ENCODE measurements around the gene TGIF2.

TGIF2 gene

DNA sequence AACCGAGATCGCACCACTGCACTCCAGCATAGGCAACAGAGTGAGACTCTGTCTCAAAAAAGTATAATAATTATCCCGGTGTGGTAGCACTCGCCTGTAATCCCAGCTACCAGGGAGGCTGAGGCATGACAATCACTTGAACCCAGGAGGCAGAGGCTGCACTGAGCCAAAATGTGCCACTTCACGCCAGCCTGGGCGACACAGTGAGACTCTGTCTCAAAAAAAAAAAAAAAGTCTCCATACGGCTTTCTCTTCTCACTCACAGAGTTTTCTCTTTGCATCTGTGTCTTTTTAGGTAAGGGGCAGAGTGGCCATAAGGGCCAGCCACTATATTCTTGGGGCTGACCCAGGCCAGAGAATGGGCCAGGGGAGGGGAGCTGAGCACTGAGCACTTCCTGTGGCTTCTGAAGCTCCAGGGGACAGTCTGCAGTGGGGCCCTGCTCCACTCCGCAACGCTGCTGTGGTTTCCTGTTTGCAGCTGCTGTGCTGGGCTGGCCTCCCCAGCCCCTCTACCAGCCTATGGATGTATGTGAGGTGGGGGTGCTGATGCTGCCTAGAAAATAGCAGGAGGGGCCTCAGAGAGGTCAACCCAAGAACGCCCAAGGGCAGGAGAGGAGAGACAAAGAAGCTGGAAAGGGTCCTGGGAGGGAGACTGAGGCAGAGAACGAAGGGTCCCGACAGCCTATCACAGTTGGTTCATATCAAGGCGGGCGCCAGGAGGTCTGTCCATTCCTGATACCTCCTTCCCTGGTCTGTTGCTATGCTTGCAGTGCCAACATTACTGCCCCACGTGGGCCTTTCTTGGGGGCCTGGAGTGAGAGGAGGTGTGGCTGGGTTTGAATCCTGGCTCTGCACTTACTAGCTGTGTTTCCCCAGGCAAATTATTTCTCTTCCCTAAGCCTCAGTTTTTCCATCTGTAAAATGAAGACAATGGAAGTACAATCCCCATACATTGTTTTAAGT, 56.6 kb downstream of the TGIF2 start:
- TF ChIP-seq EZH2phosphoT487 (IDR thresholded peaks at IDR 0.05; ENCODE audit: low read depth): no peak
- H3K4me1 ChIP-seq (ENCODE audit: low read length): no peaks in the 10 kb centered on the region
- no peak overlapping the region for H3K9ac ChIP-seq (ENCODE audit: low read length)
- no peaks in the 10 kb centered on the region for H3K27me3 ChIP-seq (ENCODE audit: low read depth, low read length)
- H3K27ac ChIP-seq (ENCODE audit: low read length): no peak overlapping the region
- no peaks in the 10 kb centered on the region for H4K20me1 ChIP-seq (ENCODE audit: insufficient read depth, low read length)
- no peak overlapping the region for H3K4me2 ChIP-seq (ENCODE audit: low read length)
- no peaks in the 10 kb centered on the region for H3K79me2 ChIP-seq (ENCODE audit: low read length)
- H3K9me3 ChIP-seq (ENCODE audit: insufficient read depth, low read length): no peaks in the 10 kb centered on the region
- H3K4me3 ChIP-seq (ENCODE audit: low read length): no peak overlapping the region
- no peak overlapping the region for H2AFZ ChIP-seq (ENCODE audit: low read depth, low read length)
- H3K36me3 ChIP-seq (replicated peaks; ENCODE audit: low read depth, low read length): no peaks in the 10 kb centered on the region

DNA sequence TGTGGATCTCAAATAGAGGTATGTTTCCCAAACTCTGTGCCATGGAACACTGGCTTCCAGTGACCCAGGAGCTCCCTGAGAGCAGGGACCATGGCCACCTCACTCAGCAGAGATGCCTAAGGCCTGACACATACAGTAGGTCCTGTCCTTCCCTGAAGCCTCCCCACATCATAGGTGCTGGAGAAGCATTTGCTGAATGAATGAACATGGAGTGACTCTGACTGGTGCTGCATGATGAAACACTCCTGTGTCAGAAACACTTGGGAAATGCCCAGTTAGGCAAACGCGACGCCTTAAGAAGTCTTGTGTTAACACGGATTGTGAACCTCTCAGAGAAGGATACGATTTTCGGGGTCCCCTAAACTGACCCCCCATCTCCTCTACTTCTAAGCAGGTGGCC, 58.2 kb downstream of the TGIF2 start:
- H3K9ac ChIP-seq (ENCODE audit: low read length): no peak overlapping the region
- no peak overlapping the region for H2AFZ ChIP-seq (ENCODE audit: low read depth, low read length)
- no peaks in the 10 kb centered on the region for H3K36me3 ChIP-seq (replicated peaks; ENCODE audit: low read depth, low read length)
- H3K4me3 ChIP-seq (ENCODE audit: low read length): no peak overlapping the region
- no peak overlapping the region for H3K27ac ChIP-seq (ENCODE audit: low read length)
- no peaks in the 10 kb centered on the region for H3K79me2 ChIP-seq (ENCODE audit: low read length)
- H3K4me1 ChIP-seq (ENCODE audit: low read length): no peaks in the 10 kb centered on the region
- no peaks in the 10 kb centered on the region for H4K20me1 ChIP-seq (ENCODE audit: insufficient read depth, low read length)
- no peaks in the 10 kb centered on the region for H3K27me3 ChIP-seq (ENCODE audit: low read depth, low read length)
- TF ChIP-seq, protein P1, sequence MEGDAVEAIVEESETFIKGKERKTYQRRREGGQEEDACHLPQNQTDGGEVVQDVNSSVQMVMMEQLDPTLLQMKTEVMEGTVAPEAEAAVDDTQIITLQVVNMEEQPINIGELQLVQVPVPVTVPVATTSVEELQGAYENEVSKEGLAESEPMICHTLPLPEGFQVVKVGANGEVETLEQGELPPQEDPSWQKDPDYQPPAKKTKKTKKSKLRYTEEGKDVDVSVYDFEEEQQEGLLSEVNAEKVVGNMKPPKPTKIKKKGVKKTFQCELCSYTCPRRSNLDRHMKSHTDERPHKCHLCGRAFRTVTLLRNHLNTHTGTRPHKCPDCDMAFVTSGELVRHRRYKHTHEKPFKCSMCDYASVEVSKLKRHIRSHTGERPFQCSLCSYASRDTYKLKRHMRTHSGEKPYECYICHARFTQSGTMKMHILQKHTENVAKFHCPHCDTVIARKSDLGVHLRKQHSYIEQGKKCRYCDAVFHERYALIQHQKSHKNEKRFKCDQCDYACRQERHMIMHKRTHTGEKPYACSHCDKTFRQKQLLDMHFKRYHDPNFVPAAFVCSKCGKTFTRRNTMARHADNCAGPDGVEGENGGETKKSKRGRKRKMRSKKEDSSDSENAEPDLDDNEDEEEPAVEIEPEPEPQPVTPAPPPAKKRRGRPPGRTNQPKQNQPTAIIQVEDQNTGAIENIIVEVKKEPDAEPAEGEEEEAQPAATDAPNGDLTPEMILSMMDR (IDR thresholded peaks at IDR 0.05; ENCODE audit: low read depth, low read length): no peak
- TF ChIP-seq EZH2phosphoT487 (IDR thresholded peaks at IDR 0.05; ENCODE audit: low read depth): no peak
- H3K4me2 ChIP-seq (ENCODE audit: low read length): no peak overlapping the region
- no peaks in the 10 kb centered on the region for H3K9me3 ChIP-seq (ENCODE audit: insufficient read depth, low read length)

DNA sequence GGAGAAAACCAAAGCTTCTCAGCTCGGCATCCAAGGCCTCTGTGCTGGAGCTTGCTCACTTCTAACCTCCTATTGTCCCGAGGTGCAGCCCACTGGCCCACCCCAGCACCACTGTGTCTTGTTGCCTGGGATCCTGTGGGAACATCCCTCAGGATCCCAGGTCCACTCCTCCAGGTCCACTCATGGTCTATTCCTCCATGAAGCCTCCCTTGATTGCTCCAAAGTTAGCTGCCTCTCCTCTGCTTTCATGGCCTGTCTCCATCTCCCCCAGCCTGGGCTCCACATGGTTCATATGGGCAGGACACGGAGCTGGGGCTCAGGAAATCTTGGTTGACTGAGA, 58.7 kb downstream of the TGIF2 start:
- Histone ChIP-seq H3K4me1 (ENCODE audit: low read length) (no peaks in the 10 kb centered on the region), H3K79me2 (ENCODE audit: low read length) (no peaks in the 10 kb centered on the region), H2AFZ (ENCODE audit: low read depth, low read length) (no peak overlapping the region), H3K4me3 (ENCODE audit: low read length) (no peak overlapping the region), H3K9ac (ENCODE audit: low read length) (no peak overlapping the region), H3K4me2 (ENCODE audit: low read length) (no peak overlapping the region), H4K20me1 (ENCODE audit: insufficient read depth, low read length) (no peaks in the 10 kb centered on the region), H3K27me3 (ENCODE audit: low read depth, low read length) (no peaks in the 10 kb centered on the region), H3K9me3 (ENCODE audit: insufficient read depth, low read length) (no peaks in the 10 kb centered on the region), H3K27ac (ENCODE audit: low read length) (no peak overlapping the region), H3K36me3 (replicated peaks; ENCODE audit: low read depth, low read length) (no peaks in the 10 kb centered on the region)
- TF ChIP-seq, protein P1 (IDR thresholded peaks at IDR 0.05; ENCODE audit: low read depth, low read length): no peak
- TF ChIP-seq EZH2phosphoT487 (IDR thresholded peaks at IDR 0.05; ENCODE audit: low read depth): no peak

DNA sequence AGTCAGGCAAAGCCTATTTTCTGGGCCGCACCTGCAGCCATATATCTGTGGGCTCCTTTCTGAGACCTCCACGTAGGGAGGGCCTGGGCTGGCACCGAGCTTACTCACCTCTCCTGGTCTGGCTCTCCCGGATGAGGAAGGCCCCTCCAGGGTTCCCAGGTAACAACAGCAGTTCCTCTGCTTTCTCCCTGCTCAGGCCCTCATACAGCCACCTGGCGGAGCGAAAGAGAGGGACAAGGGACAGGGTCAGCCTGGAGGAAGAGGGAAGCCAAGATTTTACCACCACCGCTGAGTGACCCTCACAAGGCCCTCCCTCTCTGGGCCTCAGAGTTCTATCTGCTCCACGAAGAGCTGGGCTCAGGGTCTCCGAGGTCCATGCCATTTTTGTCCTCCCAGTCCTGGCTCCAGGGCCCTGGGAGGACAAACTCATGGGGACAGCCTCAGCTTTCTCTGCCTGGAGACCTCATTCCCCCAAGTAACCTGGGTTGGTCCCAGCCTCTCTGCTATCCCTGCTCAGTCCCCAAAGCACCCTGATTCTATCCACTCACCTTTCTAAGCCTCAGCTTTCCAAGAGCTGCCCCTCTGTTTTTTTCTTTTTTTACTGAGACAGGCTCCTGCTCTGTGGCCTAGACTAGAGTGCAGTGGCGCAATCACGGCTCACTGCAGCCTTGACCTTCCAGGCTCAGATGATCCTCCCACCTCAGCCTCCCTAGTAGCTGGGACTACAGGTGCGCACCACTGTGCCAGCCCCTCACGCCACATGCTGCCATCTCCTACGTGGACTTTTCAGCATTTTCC, 59.3 kb downstream of the TGIF2 start:
- H2AFZ ChIP-seq (ENCODE audit: low read depth, low read length): no peak overlapping the region
- no peak overlapping the region for H3K9ac ChIP-seq (ENCODE audit: low read length)
- no peaks in the 10 kb centered on the region for H3K27me3 ChIP-seq (ENCODE audit: low read depth, low read length)

More for the DNA sequence above, 59.3 kb downstream of the TGIF2 start:
- no peak overlapping the region for H3K4me2 ChIP-seq (ENCODE audit: low read length)
- TF ChIP-seq, protein P1 (IDR thresholded peaks at IDR 0.05; ENCODE audit: low read depth, low read length): no peak
- no peak for TF ChIP-seq EZH2phosphoT487 (IDR thresholded peaks at IDR 0.05; ENCODE audit: low read depth)
- no peaks in the 10 kb centered on the region for H3K79me2 ChIP-seq (ENCODE audit: low read length)
- no peaks in the 10 kb centered on the region for H3K4me1 ChIP-seq (ENCODE audit: low read length)
- H4K20me1 ChIP-seq (ENCODE audit: insufficient read depth, low read length): no peaks in the 10 kb centered on the region
- no peak overlapping the region for H3K27ac ChIP-seq (ENCODE audit: low read length)
- H3K4me3 ChIP-seq (ENCODE audit: low read length): no peak overlapping the region
- H3K36me3 ChIP-seq (replicated peaks; ENCODE audit: low read depth, low read length): no peaks in the 10 kb centered on the region
- no peaks in the 10 kb centered on the region for H3K9me3 ChIP-seq (ENCODE audit: insufficient read depth, low read length)
